Lower leg skin (tissue), 3 donors: ENCODE results near the gene LMX1A.

Experiments used
- POLR2A ChIP-seq, 2 donors: fragments of 450-650 bp; IDR thresholded peaks; one replicate each; pipeline ENCODE4 v1.6.1; 2016 to 2017; ENCODE audit warnings: antibody characterized with exemption in 2 of 2, mild to moderate bottlenecking in 1 of 2, moderate library complexity in 1 of 2
- TF ChIP-seq, protein P1 (sequence below), 3 donors: fragments of 450-650 bp; IDR thresholded peaks; one replicate each; pipeline ENCODE4 v1.5.1; 2016; ENCODE audit warnings: antibody characterized with exemption in 3 of 3, mild to moderate bottlenecking in 3 of 3, moderate library complexity in 2 of 3

DNA sequence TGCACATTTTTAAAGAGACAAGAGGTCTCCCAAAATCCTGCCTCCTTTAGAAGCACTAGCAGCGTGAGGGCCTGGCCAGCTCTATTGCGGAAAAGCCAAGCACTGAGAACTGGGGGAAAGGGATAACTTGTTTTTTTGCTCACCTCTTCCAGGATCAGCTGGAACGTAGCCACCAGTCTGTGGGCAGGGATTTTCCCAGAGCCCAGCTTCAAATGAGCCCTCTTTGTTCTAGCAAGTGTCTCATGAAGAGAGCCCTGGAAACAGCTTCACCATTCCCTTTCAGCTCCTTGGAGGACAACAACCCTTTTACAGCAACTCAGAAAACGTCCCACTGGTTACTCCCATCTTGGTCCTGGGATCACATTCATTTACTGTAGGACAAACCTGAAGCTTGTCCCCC, 195.4 kb downstream of the LMX1A start:
- TF ChIP-seq, protein P1, sequence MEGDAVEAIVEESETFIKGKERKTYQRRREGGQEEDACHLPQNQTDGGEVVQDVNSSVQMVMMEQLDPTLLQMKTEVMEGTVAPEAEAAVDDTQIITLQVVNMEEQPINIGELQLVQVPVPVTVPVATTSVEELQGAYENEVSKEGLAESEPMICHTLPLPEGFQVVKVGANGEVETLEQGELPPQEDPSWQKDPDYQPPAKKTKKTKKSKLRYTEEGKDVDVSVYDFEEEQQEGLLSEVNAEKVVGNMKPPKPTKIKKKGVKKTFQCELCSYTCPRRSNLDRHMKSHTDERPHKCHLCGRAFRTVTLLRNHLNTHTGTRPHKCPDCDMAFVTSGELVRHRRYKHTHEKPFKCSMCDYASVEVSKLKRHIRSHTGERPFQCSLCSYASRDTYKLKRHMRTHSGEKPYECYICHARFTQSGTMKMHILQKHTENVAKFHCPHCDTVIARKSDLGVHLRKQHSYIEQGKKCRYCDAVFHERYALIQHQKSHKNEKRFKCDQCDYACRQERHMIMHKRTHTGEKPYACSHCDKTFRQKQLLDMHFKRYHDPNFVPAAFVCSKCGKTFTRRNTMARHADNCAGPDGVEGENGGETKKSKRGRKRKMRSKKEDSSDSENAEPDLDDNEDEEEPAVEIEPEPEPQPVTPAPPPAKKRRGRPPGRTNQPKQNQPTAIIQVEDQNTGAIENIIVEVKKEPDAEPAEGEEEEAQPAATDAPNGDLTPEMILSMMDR (IDR thresholded peaks at IDR 0.05) = no peak
- no peak for TF ChIP-seq POLR2A (IDR thresholded peaks at IDR 0.05)
